IMR-90 (cell line): ENCODE measurements around the gene MGLL. TPM values are rescaled to one million over a fixed set of nuclear protein-coding genes. Genes with fewer than 3 reads are reported as not detected.

Source experiments
- ATAC-seq: fragments of 200-7000 bp; cut with Tn5 transposase; 2 replicates; pipeline ENCODE4 v1.9.1; 2020; ENCODE audit warnings: low read depth, mild to moderate bottlenecking, moderate library complexity
- BruUV-seq: library from RNA; stranded (reverse); fragments of 400-500 nt; replicated peaks from 2 replicates; lab custom pipeline; 2021; lab: Mats Ljungman, UMichigan
- CTCF ChIA-PET: fragments of 300-600 bp; formaldehyde crosslinking; extraction: SDS; loops from one replicate; lab custom pipeline; 2021; ENCODE audit warnings: antibody characterized with exemption; lab: Yijun Ruan, JAX
- POLR2A ChIA-PET: fragments of 300-600 bp; sonication (Branson Sonifier 250); formaldehyde crosslinking; loops from one replicate; lab custom pipeline; 2022; ENCODE audit warnings: antibody characterized with exemption; ENCODE audit not compliant: unreplicated experiment; lab: Charles Lee
- DNase-seq: peaks from one replicate; pipeline ENCODE4 v3.0.0; 2013
- H2AFZ ChIP-seq: replicated peaks from 2 replicates; pipeline ENCODE3; 2013; ENCODE audit warnings: low read length, mild to moderate bottlenecking; ENCODE audit not compliant: poor library complexity
- H2AK5ac ChIP-seq: 2 replicates; pipeline ENCODE4 v1.6.1; 2013; ENCODE audit warnings: low read depth, low read length, inconsistent platforms
- H2AK9ac ChIP-seq: replicated peaks from 2 replicates; pipeline ENCODE3; 2013; ENCODE audit warnings: mild to moderate bottlenecking, low read depth, low read length, moderate library complexity; ENCODE audit not compliant: poor library complexity
- H2BK120ac ChIP-seq: 2 replicates; pipeline ENCODE4 v1.6.1; 2013; ENCODE audit warnings: low read depth, low read length, inconsistent platforms
- H2BK15ac ChIP-seq: 3 replicates; pipeline ENCODE4 v1.6.1; 2013; ENCODE audit warnings: low read depth, low read length, inconsistent platforms
- H2BK20ac ChIP-seq: 2 replicates; pipeline ENCODE4 v1.6.1; 2013; ENCODE audit warnings: low read depth, mild to moderate bottlenecking, inconsistent platforms, low read length, moderate library complexity
- H2BK5ac ChIP-seq: 2 replicates; pipeline ENCODE4 v1.6.1; 2013; ENCODE audit warnings: mild to moderate bottlenecking, low read depth, low read length, inconsistent platforms; ENCODE audit not compliant: poor library complexity, severe bottlenecking
- H3K14ac ChIP-seq: replicated peaks from 2 replicates; pipeline ENCODE4 v1.6.1; 2013; ENCODE audit warnings: low read depth, low read length, inconsistent platforms
- H3K18ac ChIP-seq: 2 replicates; pipeline ENCODE4 v1.6.1; 2013; ENCODE audit warnings: low read depth, low read length, control low read depth
- H3K23ac ChIP-seq: 2 replicates; pipeline ENCODE4 v1.6.1; 2013; ENCODE audit warnings: low read depth, low read length, inconsistent platforms
- H3K27ac ChIP-seq: 2 replicates; pipeline ENCODE4 v1.5.1; 2013; ENCODE audit warnings: mild to moderate bottlenecking, control low read depth, low read length; ENCODE audit not compliant: insufficient read depth
- H3K27me3 ChIP-seq: 2 replicates; pipeline ENCODE4 v1.6.1; 2013; ENCODE audit warnings: low read length; ENCODE audit not compliant: control insufficient read depth, insufficient read depth
- H3K36me3 ChIP-seq: 2 replicates; pipeline ENCODE4 v1.6.1; 2013; ENCODE audit warnings: low read length, mixed read lengths; ENCODE audit not compliant: control insufficient read depth, insufficient read depth
- H3K4ac ChIP-seq: 2 replicates; pipeline ENCODE4 v1.6.1; 2013; ENCODE audit warnings: low read depth, low read length, inconsistent platforms
- H3K4me1 ChIP-seq: 2 replicates; pipeline ENCODE4 v1.6.1; 2013; ENCODE audit warnings: low read length, mixed read lengths; ENCODE audit not compliant: control insufficient read depth, insufficient read depth
- H3K4me2 ChIP-seq: 2 replicates; pipeline ENCODE4 v1.6.1; 2013; ENCODE audit warnings: low read depth, mild to moderate bottlenecking, control low read depth, low read length, moderate library complexity
- H3K4me3 ChIP-seq: 2 replicates; pipeline ENCODE4 v1.5.1; 2013; ENCODE audit warnings: low read depth, mild to moderate bottlenecking, control low read depth, low read length, moderate library complexity; ENCODE audit not compliant: insufficient read depth
- H3K56ac ChIP-seq: 2 replicates; pipeline ENCODE4 v1.6.1; 2013; ENCODE audit warnings: low read length, inconsistent platforms; ENCODE audit not compliant: insufficient read depth; ENCODE audit errors: extremely low read depth
- H3K79me1 ChIP-seq, 2 experiments: 2 replicates each; pipeline ENCODE4 v1.6.1; 2013; ENCODE audit warnings: low read length in 2 of 2, inconsistent platforms in 1 of 2, low read depth in 1 of 2
- H3K9ac ChIP-seq: 2 replicates; pipeline ENCODE4 v1.6.1; 2013; ENCODE audit warnings: low read depth, low read length, control low read depth
- H3K9me1 ChIP-seq: 2 replicates; pipeline ENCODE4 v1.6.1; 2013; ENCODE audit warnings: low read length, inconsistent platforms; ENCODE audit not compliant: insufficient read depth
- H3K9me3 ChIP-seq: 2 replicates; pipeline ENCODE4 v1.6.1; 2013; ENCODE audit warnings: low read length; ENCODE audit not compliant: control insufficient read depth, insufficient read depth
- H4K20me1 ChIP-seq: 2 replicates; pipeline ENCODE4 v1.6.1; 2013; ENCODE audit warnings: low read length, inconsistent platforms; ENCODE audit not compliant: insufficient read depth
- H4K5ac ChIP-seq: 2 replicates; pipeline ENCODE4 v1.6.1; 2013; ENCODE audit warnings: mild to moderate bottlenecking, low read depth, low read length, control low read depth
- H4K8ac ChIP-seq, 2 experiments: 2 replicates each; pipeline ENCODE4 v1.6.1; 2013; ENCODE audit warnings: low read depth in 2 of 2, low read length in 2 of 2, control low read depth in 1 of 2, inconsistent platforms in 1 of 2
- H4K91ac ChIP-seq: 2 replicates; pipeline ENCODE4 v1.6.1; 2013; ENCODE audit warnings: low read depth, low read length, inconsistent platforms; ENCODE audit not compliant: insufficient read depth
- BHLHE40 ChIP-seq: fragments of 150-350 bp; IDR thresholded peaks from 2 replicates; pipeline ENCODE4 v1.6.1; 2016; ENCODE audit warnings: mild to moderate bottlenecking, low read depth, low read length
- CEBPB ChIP-seq: IDR thresholded peaks from 2 replicates; pipeline ENCODE4 v1.6.1; 2012; ENCODE audit warnings: low read depth, low read length, improper control_type of control experiment
- CHD1 ChIP-seq: IDR thresholded peaks from 2 replicates; pipeline ENCODE4 v1.6.1; 2012; ENCODE audit warnings: low read depth, low read length, improper control_type of control experiment
- FOS ChIP-seq: fragments of 150-350 bp; IDR thresholded peaks from 2 replicates; pipeline ENCODE4 v1.6.1; 2016; ENCODE audit warnings: low read depth, low read length
- MAFK ChIP-seq: IDR thresholded peaks from 2 replicates; pipeline ENCODE4 v1.6.1; 2012; ENCODE audit warnings: low read depth, low read length, improper control_type of control experiment
- MAZ ChIP-seq: IDR thresholded peaks from 2 replicates; pipeline ENCODE4 v1.6.1; 2012; ENCODE audit warnings: low read depth, mild to moderate bottlenecking, low read length, improper control_type of control experiment, moderate library complexity, borderline replicate concordance
- MXI1 ChIP-seq: IDR thresholded peaks from 2 replicates; pipeline ENCODE4 v1.6.1; 2012; ENCODE audit warnings: low read depth, mild to moderate bottlenecking, low read length, moderate library complexity, borderline replicate concordance
- NFE2L2 ChIP-seq: fragments of 150-350 bp; IDR thresholded peaks from 2 replicates; pipeline ENCODE4 v1.6.1; 2016; ENCODE audit warnings: low read depth, mild to moderate bottlenecking, low read length
- POLR2A ChIP-seq: IDR thresholded peaks from 2 replicates; pipeline ENCODE4 v1.6.1; 2012; ENCODE audit warnings: mild to moderate bottlenecking, low read depth, low read length
- RAD21 ChIP-seq: IDR thresholded peaks from 2 replicates; pipeline ENCODE4 v1.6.1; 2012; ENCODE audit warnings: low read length, improper control_type of control experiment
- RCOR1 ChIP-seq: IDR thresholded peaks from 2 replicates; pipeline ENCODE4 v1.6.1; 2012; ENCODE audit warnings: mild to moderate bottlenecking, low read length, improper control_type of control experiment; ENCODE audit not compliant: insufficient replicate concordance
- RFX5 ChIP-seq: IDR thresholded peaks from 2 replicates; pipeline ENCODE4 v1.8.0; 2012; ENCODE audit warnings: low read depth, mild to moderate bottlenecking, low read length, moderate library complexity
- SMC3 ChIP-seq: fragments of 150-350 bp; IDR thresholded peaks from 2 replicates; pipeline ENCODE4 v1.6.1; 2016; ENCODE audit warnings: low read depth, mild to moderate bottlenecking, antibody characterized with exemption, low read length, moderate library complexity
- dilution Hi-C: fragments of 300-500 bp; cut with HindIII; formaldehyde crosslinking; loops from one replicate; pipeline ENCODE4 v1.14.3; 2018; ENCODE audit warnings: low sequenced_read_pairs; ENCODE audit not compliant: unreplicated experiment
- in situ Hi-C: fragments of 300-500 bp; cut with MboI; formaldehyde crosslinking; loops from 3 replicates; pipeline ENCODE4 v1.14.3; 2019; ENCODE audit warnings: low sequenced_read_pairs, inconsistent platforms, mixed read lengths
- intact Hi-C: fragments of 100-400 bp; cut with micrococcal nuclease; formaldehyde crosslinking; loops from 2 replicates; pipeline ENCODE4 v1.10.0; 2022
- polyA plus RNA-seq, 3 experiments: library from polyadenylated mRNA; depleted of rRNA; stranded (reverse); fragments of >200 nt; gene quantifications; 2 replicates each; pipeline ENCODE4 v1.2.3, GENCODE V29; 2012; ENCODE audit warnings: low replicate concordance in 1 of 3
- total RNA-seq: library from RNA; depleted of rRNA; stranded (reverse); fragments of >200 nt; gene quantifications from 2 replicates; pipeline ENCODE4 v1.2.3, GENCODE V29; 2012
- TF ChIP-seq, protein P1 (sequence below): fragments of 150-350 bp; IDR thresholded peaks from 2 replicates; pipeline ENCODE4 v1.6.1; 2017; ENCODE audit warnings: mild to moderate bottlenecking, antibody characterized with exemption, low read length, low read depth
- TF ChIP-seq, protein P2 (sequence below): conservative IDR thresholded peaks from 2 replicates; pipeline ENCODE4 v1.5.1; 2012; ENCODE audit warnings: mild to moderate bottlenecking, low read depth, low read length, improper control_type of control experiment
- TF ChIP-seq, protein P3 (sequence below): fragments of 150-350 bp; IDR thresholded peaks from 2 replicates; pipeline ENCODE4 v1.6.1; 2016; ENCODE audit warnings: low read depth, mild to moderate bottlenecking, low read length, moderate library complexity, borderline replicate concordance

Gene MGLL
- total and polyA plus RNA-seq, 2 of the 4 experiments (the other 2 are of a cell fraction), result 23.7 to 60.6 TPM

DNA sequence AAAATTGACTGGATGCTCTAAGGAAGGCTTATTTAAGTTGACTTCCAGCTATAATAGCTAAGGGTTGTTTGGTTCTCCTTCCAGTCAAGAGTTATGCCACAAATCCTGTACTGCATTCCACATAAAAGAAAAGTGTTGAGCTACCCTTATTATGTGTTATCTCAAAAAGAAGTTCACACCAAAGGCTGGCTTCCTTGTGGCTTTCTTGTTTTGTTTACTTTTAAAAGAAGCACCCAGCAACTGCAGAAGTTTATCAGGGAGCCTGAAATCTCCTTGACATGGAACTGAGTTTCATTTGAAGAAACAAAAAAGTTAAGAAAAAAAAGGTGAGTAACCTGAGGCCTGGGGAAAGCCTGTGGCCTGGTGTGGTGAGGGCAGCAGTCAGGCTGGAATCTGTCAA lies 10.2 kb downstream of the MGLL start:
- Histone ChIP-seq H3K4ac (no peak overlapping the region), H3K27me3 (no peaks in the 10 kb centered on the region), H3K4me1 (peaks cover 13% of the 10 kb centered on the region), H2BK15ac (no peak overlapping the region), H3K4me2 (no peak overlapping the region), H3K9me3 (no peaks in the 10 kb centered on the region), H3K9me1 (peaks cover 30% of the 10 kb centered on the region), H4K20me1 (no peaks in the 10 kb centered on the region), H3K4me3 (no peak overlapping the region), H3K36me3 (peaks cover 56% of the 10 kb centered on the region), H3K27ac (no peak overlapping the region), H3K79me1 (peaks cover 77 to 89% of the 10 kb centered on the region in 2 experiments), H3K23ac (no peak overlapping the region), H2AK9ac (no peak overlapping the region), H2BK120ac (no peak overlapping the region), H2AFZ (no peak overlapping the region), H4K5ac (no peak overlapping the region), H3K9ac (no peak overlapping the region), H2BK5ac (no peak overlapping the region), H4K8ac (no peak overlapping the region), H3K14ac (no peak overlapping the region), H3K56ac (no peak overlapping the region), H4K91ac (no peak overlapping the region), H2AK5ac (no peak overlapping the region), H2BK20ac (no peak overlapping the region), H3K18ac (no peak overlapping the region)
- intact Hi-C loops, result no loop called here
- POLR2A ChIA-PET, result no interaction called here
- TF ChIP-seq CEBPB (no peak), MXI1 (no peak), SMC3 (no peak), MAFK (no peak), FOS (no peak), RAD21 (no peak), RCOR1 (no peak), MAZ (no peak), POLR2A (no peak), NFE2L2 (no peak), RFX5 (no peak), BHLHE40 (no peak), CHD1 (no peak)
- TF ChIP-seq, protein P1, sequence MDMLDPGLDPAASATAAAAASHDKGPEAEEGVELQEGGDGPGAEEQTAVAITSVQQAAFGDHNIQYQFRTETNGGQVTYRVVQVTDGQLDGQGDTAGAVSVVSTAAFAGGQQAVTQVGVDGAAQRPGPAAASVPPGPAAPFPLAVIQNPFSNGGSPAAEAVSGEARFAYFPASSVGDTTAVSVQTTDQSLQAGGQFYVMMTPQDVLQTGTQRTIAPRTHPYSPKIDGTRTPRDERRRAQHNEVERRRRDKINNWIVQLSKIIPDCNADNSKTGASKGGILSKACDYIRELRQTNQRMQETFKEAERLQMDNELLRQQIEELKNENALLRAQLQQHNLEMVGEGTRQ, result no peak
- TF ChIP-seq, protein P2, sequence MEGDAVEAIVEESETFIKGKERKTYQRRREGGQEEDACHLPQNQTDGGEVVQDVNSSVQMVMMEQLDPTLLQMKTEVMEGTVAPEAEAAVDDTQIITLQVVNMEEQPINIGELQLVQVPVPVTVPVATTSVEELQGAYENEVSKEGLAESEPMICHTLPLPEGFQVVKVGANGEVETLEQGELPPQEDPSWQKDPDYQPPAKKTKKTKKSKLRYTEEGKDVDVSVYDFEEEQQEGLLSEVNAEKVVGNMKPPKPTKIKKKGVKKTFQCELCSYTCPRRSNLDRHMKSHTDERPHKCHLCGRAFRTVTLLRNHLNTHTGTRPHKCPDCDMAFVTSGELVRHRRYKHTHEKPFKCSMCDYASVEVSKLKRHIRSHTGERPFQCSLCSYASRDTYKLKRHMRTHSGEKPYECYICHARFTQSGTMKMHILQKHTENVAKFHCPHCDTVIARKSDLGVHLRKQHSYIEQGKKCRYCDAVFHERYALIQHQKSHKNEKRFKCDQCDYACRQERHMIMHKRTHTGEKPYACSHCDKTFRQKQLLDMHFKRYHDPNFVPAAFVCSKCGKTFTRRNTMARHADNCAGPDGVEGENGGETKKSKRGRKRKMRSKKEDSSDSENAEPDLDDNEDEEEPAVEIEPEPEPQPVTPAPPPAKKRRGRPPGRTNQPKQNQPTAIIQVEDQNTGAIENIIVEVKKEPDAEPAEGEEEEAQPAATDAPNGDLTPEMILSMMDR, result no peak
- TF ChIP-seq, protein P3, sequence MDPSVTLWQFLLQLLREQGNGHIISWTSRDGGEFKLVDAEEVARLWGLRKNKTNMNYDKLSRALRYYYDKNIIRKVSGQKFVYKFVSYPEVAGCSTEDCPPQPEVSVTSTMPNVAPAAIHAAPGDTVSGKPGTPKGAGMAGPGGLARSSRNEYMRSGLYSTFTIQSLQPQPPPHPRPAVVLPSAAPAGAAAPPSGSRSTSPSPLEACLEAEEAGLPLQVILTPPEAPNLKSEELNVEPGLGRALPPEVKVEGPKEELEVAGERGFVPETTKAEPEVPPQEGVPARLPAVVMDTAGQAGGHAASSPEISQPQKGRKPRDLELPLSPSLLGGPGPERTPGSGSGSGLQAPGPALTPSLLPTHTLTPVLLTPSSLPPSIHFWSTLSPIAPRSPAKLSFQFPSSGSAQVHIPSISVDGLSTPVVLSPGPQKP, result no peak
- in situ Hi-C loops, result no loop called here
- DNase-seq, result no peak
- no peak for ATAC-seq
- CTCF ChIA-PET, result no interaction called here
- BruUV-seq, result no TSS peak
- dilution Hi-C loops, result no loop called here
